PFSK-1 (cell line): ENCODE data around the gene CEACAM7.

Experiments
- FOXP2 ChIP-seq: optimal IDR thresholded peaks from 2 replicates; pipeline ENCODE3; 2011; ENCODE audit warnings: borderline replicate concordance, control low read depth, inconsistent platforms; ENCODE audit not compliant: insufficient read depth; ENCODE audit errors: extremely low read length, extremely low read depth
- POLR2AphosphoS5 ChIP-seq: IDR thresholded peaks from 2 replicates; pipeline ENCODE4 v1.6.1; 2012; ENCODE audit warnings: low read depth, mild to moderate bottlenecking, control low read depth, low read length, moderate library complexity
- REST ChIP-seq, 2 experiments: IDR thresholded peaks; 2 replicates each; pipeline versions ENCODE4 v1.6.1 to v1.8.0; 2011 to 2012; ENCODE audit warnings: low read depth in 2 of 2, low read length in 2 of 2, control low read depth in 1 of 2, inconsistent platforms in 1 of 2, mild to moderate bottlenecking in 1 of 2, moderate library complexity in 1 of 2; ENCODE audit not compliant: insufficient read depth in 1 of 2
- TAF1 ChIP-seq: IDR thresholded peaks from 2 replicates; pipeline ENCODE4 v1.6.1; 2012; ENCODE audit warnings: low read length, control low read depth, borderline replicate concordance; ENCODE audit not compliant: insufficient read depth

DNA sequence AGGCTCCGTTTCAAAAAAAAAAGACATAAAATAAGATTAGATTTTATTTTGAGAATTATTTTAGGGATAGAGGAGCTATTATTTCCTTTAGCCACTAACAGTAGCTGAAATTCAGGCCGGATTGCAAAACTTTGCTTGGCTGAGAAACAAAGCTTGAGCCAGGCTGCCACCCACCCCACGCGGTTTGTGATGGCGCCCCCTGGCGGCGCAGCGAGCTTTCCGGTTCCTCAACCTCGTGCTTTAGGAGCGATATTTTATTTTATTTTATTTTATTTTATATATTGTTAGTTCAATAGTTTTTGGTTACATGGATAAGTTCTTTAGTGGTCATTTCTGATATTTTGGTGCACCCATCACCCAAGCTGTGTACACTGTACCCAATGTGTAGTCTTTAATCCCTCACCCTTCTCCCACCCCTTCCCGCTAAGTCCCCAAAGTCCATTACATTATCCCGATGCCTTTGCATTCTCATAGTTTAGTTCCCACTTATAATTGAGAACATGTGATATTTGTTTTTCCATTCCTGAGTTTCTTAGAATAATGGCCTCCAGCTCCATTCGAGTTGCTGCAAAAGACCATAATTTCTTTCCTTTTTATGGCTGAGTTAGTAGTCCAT lies 41.4 kb downstream of the CEACAM7 start:
- TF ChIP-seq REST (IDR thresholded peaks at IDR 0.05; ENCODE audit: insufficient read depth in 1 of 2, low read depth in 2 of 2, low read length in 2 of 2) (no peak), POLR2AphosphoS5 (no peak), TAF1 (no peak), FOXP2 (no peak)
